ENCODE measurements around the gene GJB3. TPM values are rescaled to one million over a fixed set of nuclear protein-coding genes. Genes with fewer than 3 reads are reported as not detected.

Gene GJB3
- total RNA-seq, 1 experiment from 2014 or later = 46.7 TPM

DNA sequence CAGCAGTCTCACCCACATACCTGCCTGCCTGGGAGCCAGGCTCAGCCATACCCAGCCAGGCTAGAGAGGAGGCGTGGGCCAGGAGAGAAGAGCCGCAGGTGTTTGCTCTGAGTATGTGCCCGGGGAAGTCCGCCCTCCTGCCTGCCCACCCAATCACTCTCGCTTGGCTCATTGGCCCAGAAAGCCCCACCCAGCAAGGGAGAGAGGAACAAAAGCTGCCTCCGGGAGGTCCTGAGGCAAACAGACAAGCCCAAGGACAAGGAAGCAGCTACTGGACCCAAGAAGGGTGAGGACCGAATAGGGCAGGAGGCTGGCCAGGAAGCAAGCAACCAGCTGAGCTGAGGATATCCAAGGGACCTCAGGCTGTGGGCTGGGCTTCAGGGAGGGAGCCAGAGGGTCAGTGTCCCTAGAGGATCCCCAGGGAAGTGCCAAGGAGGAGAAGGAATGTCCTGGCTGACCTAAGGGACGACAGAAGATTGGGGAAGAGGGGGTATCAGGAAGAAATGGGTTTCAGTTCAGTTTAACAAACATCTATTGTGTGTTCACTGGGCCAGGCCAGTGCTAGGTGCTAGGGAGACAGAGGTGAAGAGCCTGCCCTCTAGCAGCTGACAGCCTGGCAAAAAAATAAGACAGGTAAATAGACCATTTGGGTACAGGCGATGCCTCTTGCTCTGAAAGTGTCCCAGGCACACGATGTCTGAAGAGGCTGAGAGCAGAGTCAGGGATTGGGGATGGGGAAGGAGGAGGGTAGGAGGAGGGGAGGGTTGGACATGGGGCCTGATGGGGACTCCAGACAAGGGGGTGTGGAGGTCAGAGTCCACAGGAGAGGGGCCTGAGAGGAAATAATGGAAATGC is 21.3 kb upstream of the GJB3 start, which contains the start of gene GJB4 (continued):
- TF ChIP-seq JUND (IDR thresholded peaks at IDR 0.05) = no peak
- TF ChIP-seq, protein P1, sequence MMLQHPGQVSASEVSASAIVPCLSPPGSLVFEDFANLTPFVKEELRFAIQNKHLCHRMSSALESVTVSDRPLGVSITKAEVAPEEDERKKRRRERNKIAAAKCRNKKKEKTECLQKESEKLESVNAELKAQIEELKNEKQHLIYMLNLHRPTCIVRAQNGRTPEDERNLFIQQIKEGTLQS (IDR thresholded peaks at IDR 0.05) = no peak

DNA sequence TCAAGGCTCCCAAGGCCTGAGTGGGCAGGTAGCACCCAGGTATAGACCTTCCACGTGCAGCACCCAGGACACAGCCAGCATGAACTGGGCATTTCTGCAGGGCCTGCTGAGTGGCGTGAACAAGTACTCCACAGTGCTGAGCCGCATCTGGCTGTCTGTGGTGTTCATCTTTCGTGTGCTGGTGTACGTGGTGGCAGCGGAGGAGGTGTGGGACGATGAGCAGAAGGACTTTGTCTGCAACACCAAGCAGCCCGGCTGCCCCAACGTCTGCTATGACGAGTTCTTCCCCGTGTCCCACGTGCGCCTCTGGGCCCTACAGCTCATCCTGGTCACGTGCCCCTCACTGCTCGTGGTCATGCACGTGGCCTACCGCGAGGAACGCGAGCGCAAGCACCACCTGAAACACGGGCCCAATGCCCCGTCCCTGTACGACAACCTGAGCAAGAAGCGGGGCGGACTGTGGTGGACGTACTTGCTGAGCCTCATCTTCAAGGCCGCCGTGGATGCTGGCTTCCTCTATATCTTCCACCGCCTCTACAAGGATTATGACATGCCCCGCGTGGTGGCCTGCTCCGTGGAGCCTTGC is 19.7 kb upstream of the GJB3 start:
- Histone ChIP-seq H3K9me3 (ENCODE audit: control insufficient read depth in 1 of 2, insufficient read depth in 1 of 2, low read depth in 1 of 2, low read length in 2 of 2) (no peaks in the 10 kb centered on the region), H4K20me1 (ENCODE audit: insufficient read depth) (no peaks in the 10 kb centered on the region), H3K36me3 (ENCODE audit: control insufficient read depth in 1 of 2, insufficient read depth in 2 of 2, low read length in 2 of 2) (no peaks in the 10 kb centered on the region), H3K27me3 (ENCODE audit: insufficient read depth, low read length) (no peaks in the 10 kb centered on the region), H3K9ac (ENCODE audit: low read length) (no peak overlapping the region), H3K4me2 (ENCODE audit: low read length) (no peak overlapping the region), H3K4me3 (replicated peaks in 1 of 2; ENCODE audit: low read depth in 1 of 2, low read length in 2 of 2) (no peak overlapping the region), H3K79me2 (ENCODE audit: insufficient read depth, low read length) (no peaks in the 10 kb centered on the region), H3K4me1 (ENCODE audit: control insufficient read depth in 1 of 2, insufficient read depth in 2 of 2, low read length in 2 of 2) (peaks cover 43 to 61% of the 10 kb centered on the region in 2 experiments), H3K9me2 (ENCODE audit: insufficient read depth) (no peaks in the 10 kb centered on the region), H3K27ac (ENCODE audit: low read depth, low read length) (peak overlapping the region; percentile 87; the same call in 1 of the 2 replicates), H2AFZ (ENCODE audit: low read depth, low read length, poor library complexity, severe bottlenecking) (no peak overlapping the region)
- BruUV-seq (replicated peaks) = no TSS peak
- intact Hi-C loops (cut with micrococcal nuclease) = no loop called here
- CTCF ChIA-PET = no interaction called here
- POLR2A ChIA-PET = no interaction called here
- DNase-seq (ENCODE audit: low read depth, low spot score) = no peak
- no peak for TF ChIP-seq ZFX (IDR thresholded peaks at IDR 0.05)
- TF ChIP-seq FOSL1 (IDR thresholded peaks at IDR 0.05; ENCODE audit: low read depth) = no peak
- TF ChIP-seq JUND (IDR thresholded peaks at IDR 0.05) = no peak
- TF ChIP-seq EZH2 (IDR thresholded peaks at IDR 0.05) = no peak
- no peak for TF ChIP-seq EZH2phosphoT487 (IDR thresholded peaks at IDR 0.05; ENCODE audit: borderline replicate concordance)
- TF ChIP-seq SP1 (IDR thresholded peaks at IDR 0.05; ENCODE audit: low read depth) = no peak
- TF ChIP-seq EGR1 (IDR thresholded peaks at IDR 0.05; ENCODE audit: low read depth) = no peak
- TF ChIP-seq ZNF274 (IDR thresholded peaks at IDR 0.05; ENCODE audit: low read depth, low read length) = no peak
- TF ChIP-seq YY1 (IDR thresholded peaks at IDR 0.05; ENCODE audit: extremely low read depth, insufficient replicate concordance, low read depth, low read length) = no peak
- no peak for TF ChIP-seq SRF (IDR thresholded peaks at IDR 0.05; ENCODE audit: low read depth)
- TF ChIP-seq SIN3A (IDR thresholded peaks at IDR 0.05; ENCODE audit: low read depth) = no peak
- no peak for TF ChIP-seq POLR2A (IDR thresholded peaks at IDR 0.05; ENCODE audit: borderline replicate concordance, extremely low read depth, insufficient read depth, insufficient read length)
- no peak for TF ChIP-seq CBX3 (IDR thresholded peaks at IDR 0.05; ENCODE audit: low read depth)
- no peak for TF ChIP-seq RAD21 (IDR thresholded peaks at IDR 0.05; ENCODE audit: low read depth)
- no peak for TF ChIP-seq POLR2AphosphoS5 (IDR thresholded peaks at IDR 0.05; ENCODE audit: low read depth, low read length)
- TF ChIP-seq, protein P2, sequence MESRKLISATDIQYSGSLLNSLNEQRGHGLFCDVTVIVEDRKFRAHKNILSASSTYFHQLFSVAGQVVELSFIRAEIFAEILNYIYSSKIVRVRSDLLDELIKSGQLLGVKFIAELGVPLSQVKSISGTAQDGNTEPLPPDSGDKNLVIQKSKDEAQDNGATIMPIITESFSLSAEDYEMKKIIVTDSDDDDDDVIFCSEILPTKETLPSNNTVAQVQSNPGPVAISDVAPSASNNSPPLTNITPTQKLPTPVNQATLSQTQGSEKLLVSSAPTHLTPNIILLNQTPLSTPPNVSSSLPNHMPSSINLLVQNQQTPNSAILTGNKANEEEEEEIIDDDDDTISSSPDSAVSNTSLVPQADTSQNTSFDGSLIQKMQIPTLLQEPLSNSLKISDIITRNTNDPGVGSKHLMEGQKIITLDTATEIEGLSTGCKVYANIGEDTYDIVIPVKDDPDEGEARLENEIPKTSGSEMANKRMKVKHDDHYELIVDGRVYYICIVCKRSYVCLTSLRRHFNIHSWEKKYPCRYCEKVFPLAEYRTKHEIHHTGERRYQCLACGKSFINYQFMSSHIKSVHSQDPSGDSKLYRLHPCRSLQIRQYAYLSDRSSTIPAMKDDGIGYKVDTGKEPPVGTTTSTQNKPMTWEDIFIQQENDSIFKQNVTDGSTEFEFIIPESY (IDR thresholded peaks at IDR 0.05; ENCODE audit: extremely low read depth, insufficient replicate concordance, low read length) = no peak
- TF ChIP-seq, protein P3, sequence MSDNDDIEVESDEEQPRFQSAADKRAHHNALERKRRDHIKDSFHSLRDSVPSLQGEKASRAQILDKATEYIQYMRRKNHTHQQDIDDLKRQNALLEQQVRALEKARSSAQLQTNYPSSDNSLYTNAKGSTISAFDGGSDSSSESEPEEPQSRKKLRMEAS (IDR thresholded peaks at IDR 0.05) = no peak
- TF ChIP-seq, protein P1 (IDR thresholded peaks at IDR 0.05) = no peak
- no peak for ATAC-seq
- RAD21 ChIA-PET (ENCODE audit: low non-redundant PET in 1 of 2, low total read pairs in 2 of 2, uncharacterized antibody in 2 of 2, unreplicated experiment in 2 of 2) = no interaction called here

Data from HCT116 (cell line).